OCI-LY7 (cell line): ENCODE results near the gene SLC27A1. TPM values are rescaled to one million over a fixed set of nuclear protein-coding genes. Genes with fewer than 3 reads are reported as not detected.

Experiments
- BruUV-seq: library from RNA; stranded (reverse); fragments of 400-500 nt; replicated peaks from 2 replicates; lab custom pipeline; 2021; lab: Mats Ljungman, UMichigan
- CTCF ChIA-PET: fragments of 300-600 bp; sonication (Branson Sonifier 250); formaldehyde crosslinking; loops from one replicate; lab custom pipeline; 2022; ENCODE audit warnings: antibody characterized with exemption; ENCODE audit not compliant: unreplicated experiment; lab: Charles Lee
- POLR2A ChIA-PET: fragments of 300-600 bp; sonication (Branson Sonifier 250); formaldehyde crosslinking; loops from one replicate; lab custom pipeline; 2022; ENCODE audit warnings: antibody characterized with exemption; lab: Charles Lee
- DNase-seq: peaks from one replicate; pipeline ENCODE4 v3.0.0-alpha.2; 2015; ENCODE audit warnings: low spot score
- H2AFZ ChIP-seq: fragments of 200-600 bp; sonication (generic), shearing (Covaris generic); 2 replicates; pipeline ENCODE4 v1.6.1; 2014; ENCODE audit warnings: mild to moderate bottlenecking, antibody characterized with exemption, low read length, moderate library complexity
- H3K27ac ChIP-seq: fragments of 200-600 bp; sonication (generic); 2 replicates; pipeline ENCODE4 v1.5.1; 2014; ENCODE audit warnings: mixed run types, low read depth, mild to moderate bottlenecking, moderate library complexity, low read length, inconsistent platforms; ENCODE audit not compliant: poor library complexity, severe bottlenecking
- H3K36me3 ChIP-seq: fragments of 200-600 bp; sonication (generic); 2 replicates; pipeline ENCODE4 v1.6.1; 2014; ENCODE audit warnings: mild to moderate bottlenecking, antibody characterized with exemption, low read length, moderate library complexity, mixed read lengths; ENCODE audit not compliant: insufficient read depth
- H3K4me1 ChIP-seq: fragments of 200-600 bp; sonication (generic); 2 replicates; pipeline ENCODE4 v1.5.1; 2014; ENCODE audit warnings: mild to moderate bottlenecking, low read length; ENCODE audit not compliant: insufficient read depth, poor library complexity, severe bottlenecking
- H3K4me2 ChIP-seq: fragments of 200-600 bp; sonication (generic); 2 replicates; pipeline ENCODE4 v1.6.1; 2014; ENCODE audit warnings: mild to moderate bottlenecking, low read length
- H3K4me3 ChIP-seq: fragments of 200-600 bp; sonication (generic); 2 replicates; pipeline ENCODE4 v1.5.1; 2014; ENCODE audit warnings: mild to moderate bottlenecking, low read depth, low read length; ENCODE audit not compliant: poor library complexity, severe bottlenecking
- H3K79me2 ChIP-seq: fragments of 200-600 bp; sonication (generic); 2 replicates; pipeline ENCODE4 v1.6.1; 2016; ENCODE audit warnings: low read depth, mild to moderate bottlenecking, low read length, moderate library complexity, mixed read lengths; ENCODE audit not compliant: insufficient read depth
- H3K9me2 ChIP-seq: fragments of 200-600 bp; sonication (generic); 2 replicates; pipeline ENCODE4 v1.6.1; 2016; ENCODE audit warnings: mild to moderate bottlenecking, low read length, mixed read lengths; ENCODE audit not compliant: insufficient read depth
- H3K9me3 ChIP-seq: fragments of 200-600 bp; sonication (generic); 2 replicates; pipeline ENCODE4 v1.6.1; 2014; ENCODE audit warnings: mild to moderate bottlenecking, mixed run types, low read length, mixed read lengths
- H4K20me1 ChIP-seq: fragments of 200-600 bp; sonication (generic); 2 replicates; pipeline ENCODE4 v1.6.1; 2014; ENCODE audit warnings: mild to moderate bottlenecking, antibody characterized with exemption, low read length, moderate library complexity, mixed read lengths; ENCODE audit not compliant: insufficient read depth
- EZH2phosphoT487 ChIP-seq: fragments of 200-600 bp; sonication (generic); IDR thresholded peaks from 2 replicates; pipeline ENCODE4 v1.6.1; 2018; ENCODE audit warnings: low read depth, borderline replicate concordance, mild to moderate bottlenecking, mixed run types, antibody characterized with exemption, low read length, moderate library complexity, mixed read lengths
- intact Hi-C: fragments of 100-400 bp; cut with micrococcal nuclease; formaldehyde crosslinking; loops from one replicate; pipeline ENCODE4 v1.10.0; 2022; ENCODE audit not compliant: unreplicated experiment
- total RNA-seq, 2 experiments: library from RNA; depleted of rRNA in 1 of 2; stranded (reverse); fragments of >200 nt in 1 of 2; shearing (Covaris generic) in 1 of 2; gene quantifications; 2 replicates each; pipeline ENCODE4 v1.2.3, GENCODE V29; 2014 to 2022
- TF ChIP-seq, protein P1 (sequence below): fragments of 200-600 bp; sonication (generic); conservative IDR thresholded peaks from 2 replicates; pipeline ENCODE4 v1.5.1; 2014; ENCODE audit warnings: mild to moderate bottlenecking, antibody characterized with exemption, low read length, moderate library complexity, mixed read lengths

SLC27A1 gene
- total RNA-seq, 2 experiments from 2014 or later: 2.5 to 3.2 TPM

DNA sequence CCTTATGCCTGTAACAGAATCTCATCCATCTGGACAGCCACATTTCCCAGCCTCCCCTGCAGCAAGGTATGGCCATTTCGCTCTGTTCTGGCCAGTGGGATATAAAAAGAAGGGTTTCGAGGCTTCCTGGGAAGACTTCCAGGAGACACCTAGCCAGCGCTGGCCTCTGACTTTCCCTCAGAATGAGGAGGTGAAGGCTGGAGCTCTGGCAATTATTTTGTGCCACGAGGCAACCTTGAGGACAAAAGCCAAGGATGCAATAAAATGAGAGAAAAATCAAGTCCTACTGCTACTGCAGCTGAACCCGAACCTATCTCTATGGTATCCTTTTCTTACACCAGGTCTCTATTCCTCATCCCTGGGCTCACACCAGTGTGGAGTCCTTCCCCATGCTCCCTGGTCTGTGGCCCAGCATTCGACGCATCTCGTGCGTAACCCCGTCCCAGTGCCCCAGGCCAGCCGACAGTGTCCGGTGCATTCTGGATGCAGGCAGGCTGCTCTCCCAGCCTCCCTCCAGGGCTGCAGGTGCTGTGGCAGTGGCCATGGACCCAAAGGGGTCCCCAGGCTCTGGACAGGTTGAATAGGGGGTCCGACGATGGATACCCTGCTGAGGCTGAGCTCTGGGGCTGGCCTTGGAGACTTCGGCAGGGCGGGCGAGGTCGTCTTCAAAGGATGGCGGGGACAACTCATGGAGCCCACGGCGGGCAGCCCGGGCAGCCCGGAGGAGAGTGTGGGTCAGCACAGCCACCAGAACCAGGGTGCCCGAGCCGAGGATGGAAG is 34.0 kb upstream of the SLC27A1 start:
- H3K9me2 ChIP-seq: no peaks in the 10 kb centered on the region
- H3K4me2 ChIP-seq: no peak overlapping the region
- H3K79me2 ChIP-seq: no peaks in the 10 kb centered on the region
- peaks cover under 1% of the 10 kb centered on the region; the same call in 1 of the 2 replicates for H3K9me3 ChIP-seq
- no peaks in the 10 kb centered on the region for H3K4me1 ChIP-seq
- no peak overlapping the region for H2AFZ ChIP-seq
- H3K36me3 ChIP-seq: no peaks in the 10 kb centered on the region
- ChIA-PET POLR2A (no interaction called here), CTCF (no interaction called here)
- H4K20me1 ChIP-seq: no peaks in the 10 kb centered on the region
- intact Hi-C loops: no loop called here
- no peak for TF ChIP-seq EZH2phosphoT487
- TF ChIP-seq, protein P1, sequence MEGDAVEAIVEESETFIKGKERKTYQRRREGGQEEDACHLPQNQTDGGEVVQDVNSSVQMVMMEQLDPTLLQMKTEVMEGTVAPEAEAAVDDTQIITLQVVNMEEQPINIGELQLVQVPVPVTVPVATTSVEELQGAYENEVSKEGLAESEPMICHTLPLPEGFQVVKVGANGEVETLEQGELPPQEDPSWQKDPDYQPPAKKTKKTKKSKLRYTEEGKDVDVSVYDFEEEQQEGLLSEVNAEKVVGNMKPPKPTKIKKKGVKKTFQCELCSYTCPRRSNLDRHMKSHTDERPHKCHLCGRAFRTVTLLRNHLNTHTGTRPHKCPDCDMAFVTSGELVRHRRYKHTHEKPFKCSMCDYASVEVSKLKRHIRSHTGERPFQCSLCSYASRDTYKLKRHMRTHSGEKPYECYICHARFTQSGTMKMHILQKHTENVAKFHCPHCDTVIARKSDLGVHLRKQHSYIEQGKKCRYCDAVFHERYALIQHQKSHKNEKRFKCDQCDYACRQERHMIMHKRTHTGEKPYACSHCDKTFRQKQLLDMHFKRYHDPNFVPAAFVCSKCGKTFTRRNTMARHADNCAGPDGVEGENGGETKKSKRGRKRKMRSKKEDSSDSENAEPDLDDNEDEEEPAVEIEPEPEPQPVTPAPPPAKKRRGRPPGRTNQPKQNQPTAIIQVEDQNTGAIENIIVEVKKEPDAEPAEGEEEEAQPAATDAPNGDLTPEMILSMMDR: no peak
- no peak for DNase-seq
- H3K4me3 ChIP-seq: no peak overlapping the region
- no TSS peak for BruUV-seq
- H3K27ac ChIP-seq: no peak overlapping the region

DNA sequence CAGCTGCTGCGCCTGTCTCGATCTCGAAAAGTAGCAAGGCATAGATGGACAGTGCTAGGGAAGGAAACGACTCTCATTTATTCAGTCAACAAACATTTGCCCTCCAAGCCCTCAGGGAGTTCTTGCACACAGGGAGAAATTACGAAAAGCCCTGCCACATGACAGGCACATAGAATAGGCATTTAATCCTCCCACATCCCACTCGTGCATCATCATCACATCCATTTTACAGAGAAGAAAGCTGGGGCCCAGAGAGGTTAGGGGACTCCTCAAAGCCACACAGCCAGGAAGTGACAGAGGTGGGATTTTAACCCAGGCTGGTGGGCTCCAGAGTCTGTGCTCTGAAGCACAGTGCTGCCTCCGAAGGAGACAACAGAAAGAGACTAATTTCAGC is 33.5 kb upstream of the SLC27A1 start:
- CTCF ChIA-PET: no interaction called here

More for the DNA sequence above, 33.5 kb upstream of the SLC27A1 start:
- Histone ChIP-seq H3K27ac (no peak overlapping the region), H3K4me2 (no peak overlapping the region), H3K9me3 (peaks cover 6% of the 10 kb centered on the region; the same call in 1 of the 2 replicates), H3K9me2 (no peaks in the 10 kb centered on the region), H4K20me1 (no peaks in the 10 kb centered on the region), H3K4me1 (no peaks in the 10 kb centered on the region), H3K4me3 (no peak overlapping the region), H3K79me2 (no peaks in the 10 kb centered on the region), H3K36me3 (no peaks in the 10 kb centered on the region), H2AFZ (no peak overlapping the region)
- no peak for DNase-seq
- POLR2A ChIA-PET: no interaction called here
- TF ChIP-seq, protein P1: no peak
- no peak for TF ChIP-seq EZH2phosphoT487
- no TSS peak for BruUV-seq
- intact Hi-C loops: no loop called here
